Thyroid gland (tissue), 4 donors: ENCODE results near the gene HPCAL1. TPM values are rescaled to one million over a fixed set of nuclear protein-coding genes. Genes with fewer than 3 reads are reported as not detected.

Source experiments
- DNase-seq, 2 donors: peaks; one replicate each; pipeline ENCODE4 v3.0.0-alpha.2; 2019
- H3K27ac ChIP-seq, 3 donors: fragments of 200-600 bp; sonication (generic); 1 replicate in 2 of 3; 2 replicates in 1 of 3; pipeline ENCODE4 v1.5.1; 2016 to 2019; ENCODE audit warnings: mild to moderate bottlenecking in 1 of 3, moderate library complexity in 1 of 3
- H3K27me3 ChIP-seq: fragments of 200-600 bp; sonication (generic); one replicate; pipeline ENCODE4 v1.5.1; 2019
- H3K36me3 ChIP-seq, 2 donors: fragments of 200-600 bp; sonication (generic); one replicate each; pipeline ENCODE4 v1.5.1; 2016 to 2019
- H3K4me1 ChIP-seq, 2 donors: fragments of 200-600 bp; sonication (generic); one replicate each; pipeline ENCODE4 v1.5.1; 2017 to 2019
- H3K4me3 ChIP-seq, 3 donors: fragments of 200-600 bp; sonication (generic); replicated peaks in 1 of 3; 1 replicate in 2 of 3; 2 replicates in 1 of 3; pipeline ENCODE4 v1.5.1; 2016; ENCODE audit warnings: mild to moderate bottlenecking in 1 of 3
- H3K9me3 ChIP-seq: fragments of 200-600 bp; sonication (generic); one replicate; pipeline ENCODE4 v1.5.1; 2017
- CTCF ChIP-seq, 6 experiments: fragments of 200-600 bp in 3 of 6; fragments of 450-650 bp in 3 of 6; sonication (generic) in 3 of 6; IDR thresholded peaks; one replicate each; pipeline ENCODE4 v1.5.1; 2016 to 2019; ENCODE audit warnings: antibody characterized with exemption in 6 of 6, mild to moderate bottlenecking in 2 of 6, inconsistent platforms in 1 of 6, moderate library complexity in 1 of 6
- POLR2A ChIP-seq, 2 donors: fragments of 450-650 bp; IDR thresholded peaks; one replicate each; pipeline ENCODE4 v1.6.1; 2017; ENCODE audit warnings: antibody characterized with exemption in 2 of 2, mild to moderate bottlenecking in 2 of 2, moderate library complexity in 1 of 2
- WGBS, 2 donors: methylation state at CpG; one replicate each; pipeline ENCODE4 v1.1.5; 2017; 5-methylcytosine and 5-hydroxymethylcytosine counted together
- intact Hi-C: fragments of 100-400 bp; cut with DNase I; formaldehyde crosslinking; loops from one replicate; pipeline ENCODE4 v1.15.1; 2023
- total RNA-seq, 4 donors: library from RNA; depleted of rRNA; stranded (reverse); fragments of >200 nt; gene quantifications; one replicate each; pipeline ENCODE4 v1.2.3, GENCODE V29; 2016

Gene HPCAL1
- total RNA-seq, 4 donors from 2014 or later: 39.9 to 84.2 (median 64.8) TPM

DNA sequence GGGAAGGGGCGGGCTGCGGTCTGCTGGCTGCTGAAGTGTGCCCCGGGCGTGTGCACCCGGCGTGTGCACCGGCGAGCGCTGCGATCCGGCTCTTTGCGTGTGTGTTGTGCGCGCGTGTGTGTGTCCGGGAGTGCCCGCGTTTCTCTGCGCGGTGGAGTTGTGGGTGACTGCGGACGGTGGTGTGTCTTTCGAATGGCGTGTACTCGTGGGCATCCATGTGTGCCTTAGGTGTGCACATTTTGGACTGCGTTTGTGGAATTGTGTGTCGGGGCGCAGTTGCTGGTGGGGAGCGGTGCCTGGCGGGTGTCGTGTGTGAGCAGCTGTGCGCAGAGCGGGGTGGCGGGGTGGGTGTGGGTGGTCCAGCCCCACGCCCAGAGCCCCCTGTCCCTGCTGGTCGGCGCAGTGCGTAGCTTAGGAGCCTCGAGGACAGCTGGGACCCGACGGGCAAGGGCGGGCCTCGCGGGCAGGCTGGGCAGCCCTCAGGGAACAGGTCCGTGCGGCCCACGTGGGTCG is 533 bp downstream of the HPCAL1 start:
- TF ChIP-seq CTCF (IDR thresholded peaks at IDR 0.05) (no peak), POLR2A (IDR thresholded peaks at IDR 0.05) (no peak)
- Histone ChIP-seq H3K9me3 (no peaks in the 10 kb centered on the region), H3K4me1 (peaks cover 15 to 18% of the 10 kb centered on the region in 2 donors), H3K27me3 (no peaks in the 10 kb centered on the region), H3K27ac (peak overlapping the region; percentile 21 to 79 (median 38)), H3K4me3 (peak overlapping the region; percentile 75 to 85 (median 84)), H3K36me3 (no peaks in the 10 kb centered on the region)
- intact Hi-C loops: loop anchor here (5.0 to 10.0 kb wide), 2 partner anchors 104 to 168 kb away; no protein-coding TSS in a partner anchor
- 0% methylated on average over 12 of the region's 48 CpGs; no CpG with 5 or more reads in 1 of the 2 donors for WGBS, 2 donors
- DNase-seq: peak in 1 of 2 donors; percentile 55

GRCh38 chr2:10303694-10304378 is 1.1 kb downstream of the HPCAL1 start:
- intact Hi-C loops: loop anchor here (5.0 to 10.0 kb wide), 2 partner anchors 103 to 169 kb away; no protein-coding TSS in a partner anchor
- no peaks in the 10 kb centered on the region for H3K9me3 ChIP-seq
- peaks cover 15 to 18% of the 10 kb centered on the region in 2 donors for H3K4me1 ChIP-seq
- H3K36me3 ChIP-seq: no peaks in the 10 kb centered on the region
- H3K27me3 ChIP-seq: no peaks in the 10 kb centered on the region
- peak overlapping the region in 1 of 3 donors; percentile 6 for H3K27ac ChIP-seq
- 0 to 1% methylated on average over 27 to 39 of the region's 53 CpGs for WGBS, 2 donors
- TF ChIP-seq CTCF (IDR thresholded peaks at IDR 0.05): no peak
- no peak for TF ChIP-seq POLR2A (IDR thresholded peaks at IDR 0.05)
- H3K4me3 ChIP-seq: peak overlapping the region; percentile 75 to 85 (median 84)
- DNase-seq: peak; percentile 67 to 72

- no peak for DNase-seq
- Histone ChIP-seq H3K9me3 (no peaks in the 10 kb centered on the region), H3K27ac (no peak overlapping the region), H3K36me3 (no peaks in the 10 kb centered on the region), H3K4me3 (peak overlapping the region in 2 of 3 donors; percentile 29 to 84), H3K27me3 (no peaks in the 10 kb centered on the region), H3K4me1 (peaks cover 15 to 18% of the 10 kb centered on the region in 2 donors)
- WGBS, 2 donors: 60 to 68% methylated on average over 27 to 28 of the region's 28 CpGs
- no peak for TF ChIP-seq POLR2A (IDR thresholded peaks at IDR 0.05)
- TF ChIP-seq CTCF (IDR thresholded peaks at IDR 0.05): no peak
- intact Hi-C loops: loop anchor here (5.0 to 10.0 kb wide), 2 partner anchors 103 to 170 kb away; no protein-coding TSS in a partner anchor
These were observed 2.0 kb downstream of the HPCAL1 start for GRCh38 chr2:10304458-10305253.

DNA sequence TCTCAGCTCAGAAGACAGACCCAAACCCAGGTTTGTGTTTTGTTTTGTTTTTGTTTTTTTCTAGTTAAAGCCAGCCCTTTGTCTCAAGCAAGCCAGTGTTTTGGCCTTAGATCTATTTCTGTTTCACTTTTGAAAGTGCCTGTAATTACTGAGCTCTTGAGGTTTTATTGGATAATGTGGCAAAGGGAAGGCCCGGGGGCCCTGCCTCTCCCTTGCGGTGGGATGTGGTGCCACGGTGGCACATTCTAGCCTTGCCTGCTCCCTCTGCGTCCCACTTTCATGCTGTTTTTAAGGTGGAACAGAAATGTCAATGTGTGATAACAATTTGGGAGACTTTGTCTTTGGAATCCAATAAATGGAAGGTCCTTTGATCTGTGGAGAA is 2.5 kb downstream of the HPCAL1 start:
- intact Hi-C loops: loop anchor here (10.0 kb wide), 1 partner anchor 170 kb away; no protein-coding TSS in a partner anchor
- H3K27ac ChIP-seq: no peak overlapping the region
- 50 to 85% methylated on average over 4 of the region's 4 CpGs for WGBS, 2 donors

More for the DNA sequence above, 2.5 kb downstream of the HPCAL1 start:
- H3K4me1 ChIP-seq: peaks cover 15 to 18% of the 10 kb centered on the region in 2 donors
- no peaks in the 10 kb centered on the region for H3K36me3 ChIP-seq
- no peak overlapping the region for H3K4me3 ChIP-seq
- no peaks in the 10 kb centered on the region for H3K9me3 ChIP-seq
- no peak for DNase-seq
- TF ChIP-seq CTCF (IDR thresholded peaks at IDR 0.05) (no peak), POLR2A (IDR thresholded peaks at IDR 0.05) (no peak)
- no peaks in the 10 kb centered on the region for H3K27me3 ChIP-seq
